Ectodermal cell (in vitro differentiated cells): ENCODE data around the gene USP44.
A peak's percentile ranks its signal among the peaks of the same experiment; 100 is the strongest.

Experiments used
- H3K27ac ChIP-seq: 2 replicates; pipeline ENCODE4 v1.7.0; 2013; ENCODE audit warnings: mild to moderate bottlenecking, low read depth, low read length; ENCODE audit not compliant: insufficient read depth, poor library complexity, severe bottlenecking
- H3K27me3 ChIP-seq: 2 replicates; pipeline ENCODE4 v1.7.0; 2013; ENCODE audit warnings: mild to moderate bottlenecking, low read length; ENCODE audit not compliant: insufficient read depth, control insufficient read depth, poor library complexity, severe bottlenecking
- H3K36me3 ChIP-seq: one replicate; pipeline ENCODE4 v1.7.0; 2013; ENCODE audit warnings: low read length; ENCODE audit not compliant: control insufficient read depth, insufficient read depth
- H3K4me1 ChIP-seq: one replicate; pipeline ENCODE4 v1.7.0; 2013; ENCODE audit warnings: low read length; ENCODE audit not compliant: control insufficient read depth, insufficient read depth
- H3K4me3 ChIP-seq: 2 replicates; pipeline ENCODE4 v1.7.0; 2013; ENCODE audit warnings: low read depth, low read length, control low read depth; ENCODE audit not compliant: insufficient read depth
- H3K9me3 ChIP-seq: 2 replicates; pipeline ENCODE4 v1.7.0; 2013; ENCODE audit warnings: mild to moderate bottlenecking, low read length, moderate library complexity; ENCODE audit not compliant: control insufficient read depth
- WGBS, 2 experiments: methylation state at CpG; one replicate each; pipeline ENCODE4 v1.1.7; 2013; ENCODE audit warnings: missing lambda C conversion rate in 2 of 2; 5-methylcytosine and 5-hydroxymethylcytosine counted together

The USP44 gene

DNA sequence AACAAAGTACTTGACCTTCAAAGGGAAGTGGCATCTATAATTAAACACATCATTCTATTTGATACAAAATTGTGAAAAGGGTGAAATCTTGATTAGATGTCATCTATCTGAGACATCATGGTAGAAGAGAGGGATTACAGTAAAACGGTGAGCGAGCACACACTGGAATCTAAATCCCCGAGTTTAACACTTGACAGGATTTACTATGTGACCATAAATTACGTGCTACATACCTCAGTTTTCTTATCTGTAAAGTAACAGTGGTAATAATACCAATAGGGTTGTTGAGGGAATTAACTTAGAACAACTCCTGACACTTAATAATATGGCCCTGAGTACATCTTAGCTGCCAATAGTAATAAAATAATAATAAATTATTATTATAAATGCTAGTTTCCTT, 13.3 kb downstream of the USP44 start:
- H3K27ac ChIP-seq: no peak overlapping the region
- H3K4me3 ChIP-seq: no peak overlapping the region
- H3K36me3 ChIP-seq: peaks cover 12% of the 10 kb centered on the region
- 84 to 95% methylated on average over 4 of the region's 4 CpGs for WGBS, 2 experiments
- H3K4me1 ChIP-seq: no peaks in the 10 kb centered on the region
- no peaks in the 10 kb centered on the region for H3K9me3 ChIP-seq
- no peaks in the 10 kb centered on the region for H3K27me3 ChIP-seq

GRCh38 chr12:95533985-95534384, 17.3 kb downstream of the USP44 start:
- WGBS, 2 experiments: 96 to 97% methylated on average over 4 of the region's 4 CpGs
- H3K4me3 ChIP-seq: no peak overlapping the region
- H3K9me3 ChIP-seq: no peaks in the 10 kb centered on the region
- peaks cover 24% of the 10 kb centered on the region for H3K36me3 ChIP-seq
- H3K4me1 ChIP-seq: no peaks in the 10 kb centered on the region
- no peak overlapping the region for H3K27ac ChIP-seq
- no peaks in the 10 kb centered on the region for H3K27me3 ChIP-seq

DNA sequence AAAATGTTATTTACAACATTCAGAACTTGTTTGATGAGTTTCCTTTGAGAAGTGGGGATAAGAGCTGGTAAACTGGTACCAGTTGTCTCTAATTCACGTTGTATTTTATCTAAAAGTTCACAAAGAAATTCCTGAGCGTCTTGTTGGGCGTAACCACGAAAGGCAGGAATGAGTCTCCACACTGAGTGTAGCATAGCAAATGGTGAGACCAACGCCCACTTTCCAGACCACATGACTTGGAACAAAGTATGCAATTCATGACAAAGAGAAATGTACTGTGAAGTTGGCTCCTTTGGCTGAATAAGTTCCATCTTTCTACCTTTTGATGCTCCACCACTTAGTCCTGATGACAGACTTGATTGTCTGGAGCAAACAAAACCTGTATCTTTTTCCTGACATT, 18.4 kb downstream of the USP44 start:
- Histone ChIP-seq H3K27me3 (no peaks in the 10 kb centered on the region), H3K4me1 (no peaks in the 10 kb centered on the region), H3K36me3 (peaks cover 24% of the 10 kb centered on the region), H3K9me3 (no peaks in the 10 kb centered on the region), H3K4me3 (no peak overlapping the region), H3K27ac (no peak overlapping the region)
- WGBS, 2 experiments: 94 to 97% methylated on average over 5 of the region's 5 CpGs

- no peak overlapping the region for H3K4me3 ChIP-seq
- peaks cover 24% of the 10 kb centered on the region for H3K36me3 ChIP-seq
- no peaks in the 10 kb centered on the region for H3K4me1 ChIP-seq
- H3K27ac ChIP-seq: no peak overlapping the region
- 94 to 97% methylated on average over 4 of the region's 4 CpGs for WGBS, 2 experiments
- H3K9me3 ChIP-seq: no peaks in the 10 kb centered on the region
- no peaks in the 10 kb centered on the region for H3K27me3 ChIP-seq
Observed at GRCh38 chr12:95529693-95530225, 21.5 kb downstream of the USP44 start.

DNA sequence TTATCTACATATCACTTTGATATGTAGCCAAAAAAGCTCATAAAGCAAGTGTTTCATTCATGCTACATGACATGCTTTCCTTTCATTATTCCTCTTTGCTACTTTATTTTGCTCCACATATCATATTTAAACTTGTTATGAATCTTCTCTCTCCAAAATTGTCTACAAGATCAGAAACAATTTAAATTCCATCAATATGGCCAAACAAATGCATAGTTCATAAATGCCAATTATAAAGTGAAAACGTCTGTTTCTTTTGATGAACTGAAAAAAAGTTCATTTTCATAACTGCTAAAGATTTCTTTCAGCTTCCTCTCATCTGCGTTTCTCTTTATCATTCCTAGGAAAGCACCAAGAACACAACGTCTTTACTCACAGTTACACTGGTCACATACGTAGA, 22.8 kb downstream of the USP44 start:
- H3K27me3 ChIP-seq: no peaks in the 10 kb centered on the region
- H3K4me3 ChIP-seq: no peak overlapping the region
- H3K27ac ChIP-seq: no peak overlapping the region
- H3K9me3 ChIP-seq: no peaks in the 10 kb centered on the region
- 93 to 97% methylated on average over 4 of the region's 4 CpGs for WGBS, 2 experiments
- peaks cover 16% of the 10 kb centered on the region for H3K36me3 ChIP-seq
- no peaks in the 10 kb centered on the region for H3K4me1 ChIP-seq

GRCh38 chr12:95522692-95523091, 28.6 kb downstream of the USP44 start:
- Histone ChIP-seq H3K27me3 (no peaks in the 10 kb centered on the region), H3K36me3 (peaks cover 19% of the 10 kb centered on the region), H3K4me3 (no peak overlapping the region), H3K9me3 (no peaks in the 10 kb centered on the region), H3K4me1 (no peaks in the 10 kb centered on the region), H3K27ac (no peak overlapping the region)
- 91 to 94% methylated on average over 8 of the region's 8 CpGs for WGBS, 2 experiments

DNA sequence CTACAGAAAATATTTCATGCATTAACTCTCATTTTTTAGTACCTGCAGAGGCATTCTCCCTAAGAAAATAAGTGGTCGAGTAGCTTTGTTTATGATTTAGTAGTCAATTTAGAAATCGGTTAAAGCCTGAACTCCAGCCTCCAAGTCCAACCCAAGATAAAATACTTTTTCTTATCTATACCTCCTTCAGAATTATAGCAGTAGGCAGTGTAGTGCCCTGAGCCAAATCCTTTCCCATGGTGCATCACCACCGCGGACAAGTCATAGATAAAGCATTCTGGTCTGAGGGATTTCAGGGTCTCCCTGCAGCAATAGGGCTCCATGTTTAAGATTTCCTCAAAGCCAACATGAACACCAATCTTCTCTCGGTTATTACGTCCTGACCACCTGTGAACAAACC, 30.5 kb downstream of the USP44 start:
- Histone ChIP-seq H3K36me3 (peaks cover 19% of the 10 kb centered on the region), H3K27ac (no peak overlapping the region), H3K4me1 (no peaks in the 10 kb centered on the region), H3K4me3 (no peak overlapping the region), H3K9me3 (no peaks in the 10 kb centered on the region), H3K27me3 (no peaks in the 10 kb centered on the region)
- WGBS, 2 experiments: 95 to 97% methylated on average over 5 to 6 of the region's 6 CpGs

DNA sequence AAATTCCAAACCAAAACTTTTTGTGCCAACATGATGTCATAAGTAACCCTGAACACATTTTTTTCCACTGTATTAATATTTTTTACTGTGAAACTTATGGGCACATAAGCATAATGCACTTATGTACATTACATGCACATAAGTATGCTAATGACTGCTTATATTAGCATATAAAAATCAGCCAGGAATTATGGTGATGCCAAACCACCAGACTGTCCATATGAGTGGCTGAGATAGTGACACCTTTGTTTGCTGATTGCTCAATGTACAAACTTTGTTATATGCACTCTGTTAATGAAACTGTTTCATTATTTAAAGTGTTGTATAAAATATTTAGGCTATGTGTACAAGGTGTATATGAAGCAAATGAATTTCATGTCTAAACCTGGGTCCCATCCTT, 32.3 kb downstream of the USP44 start:
- no peaks in the 10 kb centered on the region for H3K4me1 ChIP-seq
- H3K27ac ChIP-seq: no peak overlapping the region
- H3K4me3 ChIP-seq: no peak overlapping the region
- no peaks in the 10 kb centered on the region for H3K27me3 ChIP-seq
- peaks cover 22% of the 10 kb centered on the region for H3K36me3 ChIP-seq
- H3K9me3 ChIP-seq: no peaks in the 10 kb centered on the region

- Histone ChIP-seq H3K4me1 (no peaks in the 10 kb centered on the region), H3K27ac (no peak overlapping the region), H3K4me3 (no peak overlapping the region), H3K9me3 (no peaks in the 10 kb centered on the region), H3K27me3 (no peaks in the 10 kb centered on the region), H3K36me3 (peaks cover 24% of the 10 kb centered on the region)
Observed at GRCh38 chr12:95517246-95517645, 34.0 kb downstream of the USP44 start.

DNA sequence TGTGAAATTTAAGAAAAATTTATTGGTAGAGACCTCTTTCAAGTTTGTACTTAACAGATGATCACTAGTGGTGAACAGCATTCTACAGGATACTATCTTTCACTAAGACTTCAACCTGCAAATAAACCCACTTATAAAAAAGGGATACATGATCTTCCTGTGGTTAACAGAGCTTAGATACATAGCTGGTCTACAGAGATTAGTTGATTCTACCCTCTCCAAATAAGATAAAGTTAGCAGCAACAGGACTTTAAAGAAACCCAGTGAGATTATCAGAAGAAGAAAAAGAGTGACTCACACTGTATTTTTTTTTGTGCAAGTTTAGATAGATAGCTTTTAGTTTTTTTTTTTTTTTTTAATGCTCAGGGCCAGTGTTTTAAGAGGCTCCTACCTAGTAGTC, 34.5 kb downstream of the USP44 start:
- H3K27ac ChIP-seq: peak overlapping the region; percentile 1

DNA sequence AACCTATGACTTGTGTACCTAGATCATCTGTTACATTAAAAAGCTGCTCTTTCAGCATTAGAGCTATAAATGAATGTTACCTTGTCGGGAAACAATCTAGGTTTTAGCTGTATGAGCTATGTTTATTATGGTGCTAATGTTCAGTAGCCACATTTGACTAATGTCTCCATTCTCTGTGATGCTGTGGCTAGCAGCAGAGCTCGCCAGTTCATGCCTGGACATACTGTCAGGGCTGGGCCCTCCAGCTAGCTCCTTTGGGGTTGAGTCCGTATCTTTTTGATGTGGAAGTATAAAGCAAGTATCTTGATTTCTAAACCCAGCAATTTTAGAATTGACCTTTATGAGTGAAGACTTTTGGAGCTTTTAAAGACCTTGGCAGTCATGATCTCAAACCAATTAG, 36.1 kb downstream of the USP44 start:
- Histone ChIP-seq H3K27me3 (no peaks in the 10 kb centered on the region), H3K4me1 (no peaks in the 10 kb centered on the region), H3K9me3 (no peaks in the 10 kb centered on the region), H3K4me3 (no peak overlapping the region), H3K27ac (peak overlapping the region; percentile 63), H3K36me3 (peaks cover 24% of the 10 kb centered on the region)
- WGBS, 2 experiments: 93 to 98% methylated on average over 3 of the region's 3 CpGs

More for the DNA sequence above, 34.5 kb downstream of the USP44 start:
- Histone ChIP-seq H3K4me1 (no peaks in the 10 kb centered on the region), H3K27me3 (no peaks in the 10 kb centered on the region), H3K9me3 (no peaks in the 10 kb centered on the region), H3K36me3 (peaks cover 25% of the 10 kb centered on the region), H3K4me3 (no peak overlapping the region)
